ENCODE measurements around the gene PRUNE2.

DNA sequence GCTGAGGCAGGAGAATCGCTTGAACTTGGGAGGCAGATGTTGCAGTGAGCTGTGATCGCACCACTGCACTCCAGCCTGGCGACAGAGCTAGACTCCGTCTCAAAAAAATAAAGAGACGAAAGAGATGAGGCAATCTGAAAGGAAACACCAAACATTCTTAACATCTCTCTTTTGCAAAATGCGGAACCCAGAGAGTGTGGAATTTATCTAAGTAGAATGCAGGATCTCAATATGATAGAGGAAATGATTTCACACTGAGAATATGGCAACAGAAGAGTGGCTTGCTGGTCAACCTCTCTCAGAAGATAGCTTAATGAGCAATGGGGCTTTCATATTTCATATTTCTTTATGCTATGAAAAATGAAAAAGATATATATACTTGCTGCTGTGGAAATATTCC lies 175.1 kb downstream of the PRUNE2 start:
- no peak for TF ChIP-seq CTCF (IDR thresholded peaks at IDR 0.05 in 2 of 3, conservative IDR thresholded peaks at IDR 0.05 in 1 of 3; ENCODE audit: borderline replicate concordance in 1 of 3, insufficient read depth in 1 of 3, low read depth in 2 of 3, low read length in 2 of 3)
- TF ChIP-seq POLR2AphosphoS5 (IDR thresholded peaks at IDR 0.05; ENCODE audit: low read depth, low read length): no peak

Data from HCT116 (cell line).